Prostate gland (tissue), 2 donors: ENCODE data around the gene FBXO8. TPM values are rescaled to one million over a fixed set of nuclear protein-coding genes. Genes with fewer than 3 reads are reported as not detected.

Experiments
- DNase-seq: peaks from one replicate; pipeline ENCODE4 v3.0.0-alpha.2; 2019; ENCODE audit warnings: low spot score
- H3K27ac ChIP-seq, 2 donors: fragments of 200-600 bp; sonication (generic); 2 replicates each; pipeline ENCODE4 v1.5.1; 2017 to 2019
- H3K27me3 ChIP-seq: fragments of 200-600 bp; sonication (generic); replicated peaks from 2 replicates; pipeline ENCODE4 v1.5.1; 2019; ENCODE audit not compliant: insufficient read depth
- H3K36me3 ChIP-seq, 2 donors: fragments of 200-600 bp; sonication (generic); 1 replicate in 1 of 2; 2 replicates in 1 of 2; pipeline versions ENCODE4 v1.5.1 to v1.8.1; 2017 to 2019
- H3K4me1 ChIP-seq: fragments of 200-600 bp; sonication (generic); replicated peaks from 2 replicates; pipeline ENCODE4 v1.5.1; 2019
- H3K4me3 ChIP-seq, 2 donors: fragments of 200-600 bp; sonication (generic); 2 replicates each; pipeline ENCODE4 v1.5.1; 2017 to 2019
- H3K9me3 ChIP-seq: fragments of 200-600 bp; sonication (generic); 2 replicates; pipeline ENCODE4 v1.5.1; 2017
- POLR2A ChIP-seq: fragments of 450-650 bp; IDR thresholded peaks from one replicate; pipeline ENCODE4 v1.6.1; 2016; ENCODE audit warnings: antibody characterized with exemption, mild to moderate bottlenecking
- POLR2AphosphoS5 ChIP-seq: sonication (generic); formaldehyde crosslinking; IDR thresholded peaks from one replicate; pipeline ENCODE4 v1.6.1; 2017; ENCODE audit warnings: antibody characterized with exemption
- WGBS: methylation state at CpG from one replicate; pipeline ENCODE4 v1.1.5; 2018; 5-methylcytosine and 5-hydroxymethylcytosine counted together
- intact Hi-C: fragments of 100-400 bp; cut with DNase I; formaldehyde crosslinking; loops from one replicate; pipeline ENCODE4 v1.14.2; 2022
- total RNA-seq, 2 donors: library from RNA; depleted of rRNA; stranded (reverse); fragments of >200 nt; gene quantifications; one replicate each; pipeline ENCODE4 v1.1.0, GENCODE V29; 2016
- TF ChIP-seq, protein P1 (sequence below), 4 experiments: fragments of 200-600 bp in 2 of 4; fragments of 450-650 bp in 2 of 4; sonication (generic) in 2 of 4; IDR thresholded peaks; 1 replicate in 3 of 4; 2 replicates in 1 of 4; pipeline ENCODE4 v1.5.1; 2016 to 2019; ENCODE audit warnings: antibody characterized with exemption in 4 of 4, mild to moderate bottlenecking in 2 of 4, moderate library complexity in 2 of 4

Gene FBXO8
- total RNA-seq, 2 donors from 2014 or later: 35.0 to 38.1 TPM

DNA sequence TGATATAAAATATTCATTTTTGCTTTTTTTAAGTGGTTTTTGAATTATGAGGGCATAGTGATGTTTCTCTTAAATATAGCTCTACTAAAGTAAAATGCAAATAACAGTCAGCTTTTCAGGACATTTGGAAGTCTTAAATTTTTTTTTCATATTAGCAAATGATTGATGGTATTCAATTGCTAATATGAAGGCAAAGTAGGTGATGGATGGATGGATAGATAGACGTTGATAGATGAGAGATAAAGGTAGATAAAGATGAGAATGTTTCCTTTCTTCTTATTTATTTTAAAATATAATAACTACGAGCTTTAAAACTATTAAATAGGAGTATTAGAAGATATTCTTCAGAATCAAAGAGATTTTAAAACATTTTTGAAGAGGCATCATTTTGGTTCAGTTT, 83.7 kb downstream of the FBXO8 start:
- H3K4me3 ChIP-seq: no peak overlapping the region
- no peaks in the 10 kb centered on the region for H3K9me3 ChIP-seq
- no peak overlapping the region for H3K27ac ChIP-seq
- peaks cover 2% of the 10 kb centered on the region for H3K27me3 ChIP-seq
- WGBS: 53% methylated on average over 2 of the region's 2 CpGs
- H3K4me1 ChIP-seq: no peaks in the 10 kb centered on the region
- no peak for DNase-seq
- intact Hi-C loops: no loop called here
- TF ChIP-seq POLR2A (no peak), POLR2AphosphoS5 (no peak)
- TF ChIP-seq, protein P1, sequence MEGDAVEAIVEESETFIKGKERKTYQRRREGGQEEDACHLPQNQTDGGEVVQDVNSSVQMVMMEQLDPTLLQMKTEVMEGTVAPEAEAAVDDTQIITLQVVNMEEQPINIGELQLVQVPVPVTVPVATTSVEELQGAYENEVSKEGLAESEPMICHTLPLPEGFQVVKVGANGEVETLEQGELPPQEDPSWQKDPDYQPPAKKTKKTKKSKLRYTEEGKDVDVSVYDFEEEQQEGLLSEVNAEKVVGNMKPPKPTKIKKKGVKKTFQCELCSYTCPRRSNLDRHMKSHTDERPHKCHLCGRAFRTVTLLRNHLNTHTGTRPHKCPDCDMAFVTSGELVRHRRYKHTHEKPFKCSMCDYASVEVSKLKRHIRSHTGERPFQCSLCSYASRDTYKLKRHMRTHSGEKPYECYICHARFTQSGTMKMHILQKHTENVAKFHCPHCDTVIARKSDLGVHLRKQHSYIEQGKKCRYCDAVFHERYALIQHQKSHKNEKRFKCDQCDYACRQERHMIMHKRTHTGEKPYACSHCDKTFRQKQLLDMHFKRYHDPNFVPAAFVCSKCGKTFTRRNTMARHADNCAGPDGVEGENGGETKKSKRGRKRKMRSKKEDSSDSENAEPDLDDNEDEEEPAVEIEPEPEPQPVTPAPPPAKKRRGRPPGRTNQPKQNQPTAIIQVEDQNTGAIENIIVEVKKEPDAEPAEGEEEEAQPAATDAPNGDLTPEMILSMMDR (IDR thresholded peaks at IDR 0.05): no peak
- H3K36me3 ChIP-seq: no peaks in the 10 kb centered on the region

DNA sequence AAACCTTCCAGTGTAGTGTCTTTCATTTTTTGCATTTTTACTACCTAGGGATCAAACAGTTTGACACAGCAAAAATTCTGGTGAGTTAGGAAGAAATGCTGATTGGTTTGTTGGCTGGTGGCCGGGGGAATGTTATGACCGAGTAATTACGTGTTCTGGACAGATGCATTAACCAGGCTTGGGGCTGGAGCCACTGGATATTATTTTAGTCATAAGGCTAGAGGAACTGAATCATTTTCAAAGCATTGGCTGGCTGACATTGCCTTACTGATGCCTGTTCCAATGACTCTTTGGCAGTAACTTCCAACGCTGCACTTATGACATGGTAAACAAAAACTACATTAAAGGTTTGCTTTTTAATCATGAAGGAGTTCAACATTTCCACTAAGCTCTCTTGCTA, 84.6 kb downstream of the FBXO8 start:
- Histone ChIP-seq H3K27ac (no peak overlapping the region), H3K9me3 (no peaks in the 10 kb centered on the region), H3K4me1 (no peaks in the 10 kb centered on the region), H3K36me3 (no peaks in the 10 kb centered on the region), H3K27me3 (peaks cover 2% of the 10 kb centered on the region), H3K4me3 (no peak overlapping the region)
- WGBS: 40% methylated on average over 4 of the region's 4 CpGs
- DNase-seq: no peak
- no peak for TF ChIP-seq POLR2A
- intact Hi-C loops: no loop called here

DNA sequence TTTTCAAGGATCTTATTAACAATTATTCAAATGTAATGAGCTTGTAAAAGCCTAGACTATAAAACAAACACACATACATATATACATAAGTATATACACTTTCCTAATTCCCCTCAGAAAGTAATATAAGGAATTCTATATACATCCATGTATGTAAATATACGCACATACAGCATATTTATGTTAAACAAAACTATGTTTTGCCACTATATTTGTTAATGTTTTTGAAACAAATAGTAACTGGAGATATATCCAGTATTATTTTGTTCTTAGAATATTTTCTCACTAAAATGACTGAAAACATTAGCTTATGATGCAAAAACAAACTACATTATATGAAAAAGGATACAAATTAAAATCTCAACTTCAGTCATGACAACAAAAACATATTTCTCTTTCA, 85.1 kb downstream of the FBXO8 start:
- WGBS: 89% methylated on average over 1 of the region's 1 CpG
- Histone ChIP-seq H3K4me1 (no peaks in the 10 kb centered on the region), H3K27me3 (peaks cover 2% of the 10 kb centered on the region), H3K27ac (no peak overlapping the region), H3K9me3 (no peaks in the 10 kb centered on the region), H3K36me3 (no peaks in the 10 kb centered on the region), H3K4me3 (no peak overlapping the region)
- intact Hi-C loops: no loop called here
- no peak for DNase-seq
- TF ChIP-seq, protein P1 (IDR thresholded peaks at IDR 0.05): no peak
- no peak for TF ChIP-seq POLR2AphosphoS5
- no peak for TF ChIP-seq POLR2A

DNA sequence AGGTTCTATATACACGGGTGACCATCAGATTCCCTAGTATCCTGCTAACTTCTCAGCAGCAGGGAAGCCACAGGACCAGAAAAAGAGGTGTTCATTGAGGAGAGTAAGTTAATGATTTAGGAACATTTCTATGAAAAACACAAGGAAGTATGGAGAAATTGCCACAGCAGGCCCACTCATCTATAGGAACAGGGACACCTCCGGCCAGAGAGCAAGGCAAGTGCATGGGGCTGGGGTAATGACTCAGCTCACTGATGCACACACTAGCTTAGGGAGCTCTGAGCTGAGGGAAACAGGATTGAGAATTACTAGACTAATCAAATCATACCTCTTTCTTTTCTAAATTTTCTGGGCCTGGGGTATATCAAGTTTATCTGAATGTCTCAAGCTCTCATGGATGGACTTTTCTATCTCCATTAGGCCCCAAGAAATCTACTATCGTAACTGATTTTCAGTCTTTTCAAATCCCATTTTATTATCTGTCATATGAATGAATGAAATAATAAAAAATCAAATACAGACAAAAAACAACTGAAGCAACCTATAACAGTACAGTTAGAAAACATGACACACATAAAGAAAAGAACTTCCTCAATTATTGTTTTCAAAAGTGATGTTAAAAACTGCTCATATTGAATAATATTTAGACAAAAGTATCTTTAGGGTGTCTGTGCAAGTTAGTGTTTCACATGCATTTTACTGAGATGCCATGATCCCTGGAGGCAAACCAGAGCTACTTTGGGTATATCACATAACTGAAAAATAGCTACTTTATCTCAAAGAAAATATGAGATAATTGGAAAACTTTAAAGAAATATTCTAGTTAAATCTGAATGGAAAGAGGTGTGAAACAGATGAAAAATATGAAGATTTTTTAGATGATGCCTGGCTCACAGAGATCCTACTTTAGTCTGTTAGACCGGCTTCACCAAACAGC, 89.8 kb downstream of the FBXO8 start:
- DNase-seq: no peak
- TF ChIP-seq, protein P1 (IDR thresholded peaks at IDR 0.05): no peak
- TF ChIP-seq POLR2AphosphoS5: no peak
- TF ChIP-seq POLR2A: no peak
- Histone ChIP-seq H3K4me3 (no peak overlapping the region), H3K27ac (no peak overlapping the region), H3K9me3 (no peaks in the 10 kb centered on the region), H3K36me3 (no peaks in the 10 kb centered on the region), H3K4me1 (no peaks in the 10 kb centered on the region), H3K27me3 (no peaks in the 10 kb centered on the region)
- 87% methylated on average over 4 of the region's 4 CpGs for WGBS
- intact Hi-C loops: no loop called here

GRCh38 chr4:174192943-174193342, 90.5 kb downstream of the FBXO8 start:
- no peak overlapping the region for H3K27ac ChIP-seq
- intact Hi-C loops: no loop called here
- TF ChIP-seq POLR2A (no peak), POLR2AphosphoS5 (no peak)
- TF ChIP-seq, protein P1 (IDR thresholded peaks at IDR 0.05): no peak
- H3K9me3 ChIP-seq: no peaks in the 10 kb centered on the region
- no peaks in the 10 kb centered on the region for H3K4me1 ChIP-seq
- 63% methylated on average over 4 of the region's 4 CpGs for WGBS
- no peak overlapping the region for H3K4me3 ChIP-seq
- H3K36me3 ChIP-seq: no peaks in the 10 kb centered on the region
- no peak for DNase-seq
- H3K27me3 ChIP-seq: no peaks in the 10 kb centered on the region
